ENCODE measurements around the gene ATAD3C. TPM values are rescaled to one million over a fixed set of nuclear protein-coding genes. Genes with fewer than 3 reads are reported as not detected.

Gene ATAD3C
- total and polyA plus RNA-seq, 2 donors (not counting 3 experiments of a cell fraction or from before 2014, with no cell fraction given): 0.01 TPM; not detected in 1

Other genes starting within 250 kb of the ATAD3C start
- gene TNFRSF18, start 243.1 kb upstream of the ATAD3C start, total RNA-seq: not detected in 2 replicates
- not detected in 2 replicates for gene TNFRSF18, start 243.1 kb upstream of the ATAD3C start, polyA plus RNA-seq
- 0.62 and 1.5 TPM in 2 replicates for gene TNFRSF4, start 235.5 kb upstream of the ATAD3C start, total RNA-seq
- gene TNFRSF4, start 235.5 kb upstream of the ATAD3C start, polyA plus RNA-seq: 0.55 and 1.4 TPM in 2 replicates
- 171 and 185 TPM in 2 replicates for gene SDF4, start 217.7 kb upstream of the ATAD3C start, total RNA-seq
- 156 and 175 TPM in 2 replicates for gene SDF4, start 217.7 kb upstream of the ATAD3C start, polyA plus RNA-seq
- gene B3GALT6, start 217.5 kb upstream of the ATAD3C start, total RNA-seq: 24.4 and 24.6 TPM in 2 replicates
- 34.1 and 43.3 TPM in 2 replicates for gene B3GALT6, start 217.5 kb upstream of the ATAD3C start, polyA plus RNA-seq
- gene C1QTNF12, start 203.0 kb upstream of the ATAD3C start, total RNA-seq: 1.9 and 4.1 TPM in 2 replicates
- gene C1QTNF12, start 203.0 kb upstream of the ATAD3C start, polyA plus RNA-seq: 0.67 and 1.0 TPM in 2 replicates
- gene UBE2J2, start 175.8 kb upstream of the ATAD3C start, total RNA-seq: 80.7 and 87.2 TPM in 2 replicates
- gene UBE2J2, start 175.8 kb upstream of the ATAD3C start, polyA plus RNA-seq: 50.0 and 60.7 TPM in 2 replicates
- gene SCNN1D, start 169.3 kb upstream of the ATAD3C start, total RNA-seq: 3.0 and 3.3 TPM in 2 replicates
- 2.3 and 4.0 TPM in 2 replicates for gene SCNN1D, start 169.3 kb upstream of the ATAD3C start, polyA plus RNA-seq
- gene ACAP3, start 141.8 kb upstream of the ATAD3C start, total RNA-seq: 39.0 and 43.0 TPM in 2 replicates
- gene ACAP3, start 141.8 kb upstream of the ATAD3C start, polyA plus RNA-seq: 27.8 and 41.3 TPM in 2 replicates
- gene PUSL1, start 141.1 kb upstream of the ATAD3C start, total RNA-seq: 16.6 and 18.8 TPM in 2 replicates
- 27.3 and 45.9 TPM in 2 replicates for gene PUSL1, start 141.1 kb upstream of the ATAD3C start, polyA plus RNA-seq
- 127 and 132 TPM in 2 replicates for gene INTS11, start 125.0 kb upstream of the ATAD3C start, total RNA-seq
- gene INTS11, start 125.0 kb upstream of the ATAD3C start, polyA plus RNA-seq: 222 and 239 TPM in 2 replicates
- gene CPTP, start 124.9 kb upstream of the ATAD3C start, total RNA-seq: 25.1 and 29.5 TPM in 2 replicates
- 20.9 and 29.6 TPM in 2 replicates for gene CPTP, start 124.9 kb upstream of the ATAD3C start, polyA plus RNA-seq
- 0.37 and 0.38 TPM in 2 replicates for gene TAS1R3, start 118.4 kb upstream of the ATAD3C start, total RNA-seq
- 0.26 and 0.38 TPM in 2 replicates for gene TAS1R3, start 118.4 kb upstream of the ATAD3C start, polyA plus RNA-seq
- 36.5 and 40.7 TPM in 2 replicates for gene DVL1, start 100.3 kb upstream of the ATAD3C start, total RNA-seq
- gene DVL1, start 100.3 kb upstream of the ATAD3C start, polyA plus RNA-seq: 26.8 and 38.2 TPM in 2 replicates
- gene MXRA8, start 91.1 kb upstream of the ATAD3C start, total RNA-seq: 0.37 and 0.82 TPM in 2 replicates
- 1.9 and 2.2 TPM in 2 replicates for gene MXRA8, start 91.1 kb upstream of the ATAD3C start, polyA plus RNA-seq
- gene AURKAIP1, start 74.5 kb upstream of the ATAD3C start, total RNA-seq: 149 and 151 TPM in 2 replicates
- 73.3 and 96.2 TPM in 2 replicates for gene AURKAIP1, start 74.5 kb upstream of the ATAD3C start, polyA plus RNA-seq
- gene CCNL2, start 50.4 kb upstream of the ATAD3C start, total RNA-seq: 182 and 188 TPM in 2 replicates
- 174 and 209 TPM in 2 replicates for gene CCNL2, start 50.4 kb upstream of the ATAD3C start, polyA plus RNA-seq
- 125 and 134 TPM in 2 replicates for gene MRPL20, start 42.4 kb upstream of the ATAD3C start, total RNA-seq
- 118 and 152 TPM in 2 replicates for gene MRPL20, start 42.4 kb upstream of the ATAD3C start, polyA plus RNA-seq
- 0.32 and 0.38 TPM in 2 replicates for gene ANKRD65, start 28.4 kb upstream of the ATAD3C start, total RNA-seq
- 0.15 and 0.18 TPM in 2 replicates for gene ANKRD65, start 28.4 kb upstream of the ATAD3C start, polyA plus RNA-seq
- gene VWA1, start 14.0 kb upstream of the ATAD3C start, total RNA-seq: 3.3 and 6.1 TPM in 2 replicates
- gene VWA1, start 14.0 kb upstream of the ATAD3C start, polyA plus RNA-seq: 2.0 and 3.7 TPM in 2 replicates
- gene ATAD3B, start 22.1 kb downstream of the ATAD3C start, total RNA-seq: 45.8 and 48.2 TPM in 2 replicates
- 20.5 and 22.7 TPM in 2 replicates for gene ATAD3B, start 22.1 kb downstream of the ATAD3C start, polyA plus RNA-seq
- 55.2 and 57.4 TPM in 2 replicates for gene ATAD3A, start 62.5 kb downstream of the ATAD3C start, total RNA-seq
- gene ATAD3A, start 62.5 kb downstream of the ATAD3C start, polyA plus RNA-seq: 24.9 and 28.8 TPM in 2 replicates
- gene TMEM240, start 90.9 kb downstream of the ATAD3C start, total RNA-seq: 7.0 and 8.8 TPM in 2 replicates
- 5.3 and 7.6 TPM in 2 replicates for gene TMEM240, start 90.9 kb downstream of the ATAD3C start, polyA plus RNA-seq
- 124 and 129 TPM in 2 replicates for gene SSU72, start 125.2 kb downstream of the ATAD3C start, total RNA-seq
- gene SSU72, start 125.2 kb downstream of the ATAD3C start, polyA plus RNA-seq: 78.2 and 85.9 TPM in 2 replicates
- gene FNDC10, start 150.4 kb downstream of the ATAD3C start, total RNA-seq: 1.9 and 2.3 TPM in 2 replicates
- 1.5 and 2.2 TPM in 2 replicates for gene FNDC10, start 150.4 kb downstream of the ATAD3C start, polyA plus RNA-seq
- 39.2 and 45.0 TPM in 2 replicates for gene MIB2, start 165.8 kb downstream of the ATAD3C start, total RNA-seq
- gene MIB2, start 165.8 kb downstream of the ATAD3C start, polyA plus RNA-seq: 25.9 and 41.6 TPM in 2 replicates
- gene MMP23B, start 182.5 kb downstream of the ATAD3C start, total RNA-seq: 5.3 TPM in 1 of 2 replicates, not detected in the other
- gene MMP23B, start 182.5 kb downstream of the ATAD3C start, polyA plus RNA-seq: 0.62 and 1.5 TPM in 2 replicates
- gene CDK11B, start 209.3 kb downstream of the ATAD3C start, total RNA-seq: 31.9 and 32.0 TPM in 2 replicates
- gene CDK11B, start 209.3 kb downstream of the ATAD3C start, polyA plus RNA-seq: 10.9 and 16.4 TPM in 2 replicates
- 46.9 and 51.2 TPM in 2 replicates for gene SLC35E2B, start 243.1 kb downstream of the ATAD3C start, total RNA-seq
- gene SLC35E2B, start 243.1 kb downstream of the ATAD3C start, polyA plus RNA-seq: 26.4 and 28.0 TPM in 2 replicates

All from endothelial cell of umbilical vein (primary cell).